ENCODE data around the gene SEMA6A.

- no peak for TF ChIP-seq CTCF (IDR thresholded peaks at IDR 0.05)
- TF ChIP-seq POLR2A (IDR thresholded peaks at IDR 0.05): no peak
Observed at GRCh38 chr5:116453988-116454411, 120.6 kb downstream of the SEMA6A start.
